Smooth muscle cell (in vitro differentiated cells): ENCODE data around the gene SLC25A46. TPM values are rescaled to one million over a fixed set of nuclear protein-coding genes. Genes with fewer than 3 reads are reported as not detected.
"Not testable (repeated sequence)": the region's sequence is repeated elsewhere in the genome, so short reads cannot be mapped to it uniquely, and the experiment has no call there.

Source experiments
- DNase-seq: peaks from one replicate; lab custom pipeline; 2025; ENCODE audit not compliant: unreplicated experiment; lab: John Stamatoyannopoulos, UW
- H2AFZ ChIP-seq: fragments of 200-600 bp; sonication (generic); 2 replicates; pipeline ENCODE4 v1.6.0; 2016; ENCODE audit warnings: antibody characterized with exemption, low read depth, mild to moderate bottlenecking
- H3F3A ChIP-seq: fragments of 200-600 bp; sonication (generic); 2 replicates; pipeline ENCODE4 v1.6.0; 2017; ENCODE audit warnings: antibody characterized with exemption, low read depth
- H3K27ac ChIP-seq: fragments of 200-600 bp; sonication (generic); 2 replicates; pipeline ENCODE4 v1.5.1; 2016; ENCODE audit warnings: low read depth, mild to moderate bottlenecking
- H3K27me3 ChIP-seq: fragments of 200-600 bp; sonication (generic); 2 replicates; pipeline ENCODE4 v1.6.1; 2016; ENCODE audit warnings: low read depth, mild to moderate bottlenecking
- H3K36me3 ChIP-seq: fragments of 200-600 bp; sonication (generic); 2 replicates; pipeline ENCODE4 v1.5.1; 2016; ENCODE audit warnings: low read depth
- H3K4me1 ChIP-seq: fragments of 200-600 bp; sonication (generic); 2 replicates; pipeline ENCODE4 v1.5.1; 2016; ENCODE audit warnings: low read depth
- H3K4me2 ChIP-seq: fragments of 200-600 bp; sonication (generic); 2 replicates; pipeline ENCODE4 v1.6.0; 2016; ENCODE audit warnings: mild to moderate bottlenecking
- H3K4me3 ChIP-seq: fragments of 200-600 bp; sonication (generic); 2 replicates; pipeline ENCODE4 v1.5.1; 2016; ENCODE audit warnings: mild to moderate bottlenecking
- H3K79me2 ChIP-seq: fragments of 200-600 bp; sonication (generic); 2 replicates; pipeline ENCODE4 v1.6.0; 2016; ENCODE audit warnings: low read depth, mild to moderate bottlenecking
- H3K9ac ChIP-seq: fragments of 200-600 bp; sonication (generic); 2 replicates; pipeline ENCODE4 v1.6.0; 2016; ENCODE audit warnings: low read depth
- H3K9me3 ChIP-seq: fragments of 200-600 bp; sonication (generic); replicated peaks from 2 replicates; pipeline ENCODE4 v1.5.1; 2016; ENCODE audit warnings: low read depth
- H4K20me1 ChIP-seq: fragments of 200-600 bp; sonication (generic); 2 replicates; pipeline ENCODE4 v1.6.0; 2016; ENCODE audit warnings: low read depth
- CTCF ChIP-seq: fragments of 200-600 bp; sonication (generic); IDR thresholded peaks from 2 replicates; pipeline ENCODE4 v1.5.1; 2017; ENCODE audit warnings: borderline replicate concordance, mild to moderate bottlenecking, antibody characterized with exemption; ENCODE audit not compliant: insufficient read depth, poor library complexity, severe bottlenecking
- WGBS: methylation state at CpG from one replicate; pipeline ENCODE4 v1.1.7; 2016; ENCODE audit warnings: low lambda C conversion rate; 5-methylcytosine and 5-hydroxymethylcytosine counted together
- polyA plus RNA-seq: library from polyadenylated mRNA; unstranded; fragments of >200 nt; fragmentation: Nextera tagmentation; extraction: Ambion mirVana; gene quantifications from 2 replicates; pipeline ENCODE4 v1.2.1, GENCODE V29; 2016
- total RNA-seq: library from RNA; depleted of rRNA; stranded (reverse); fragments of >200 nt; gene quantifications from 2 replicates; pipeline ENCODE4 v1.2.3, GENCODE V29; 2014

Gene SLC25A46
- total RNA-seq (57.6 and 58.3 TPM in 2 replicates), polyA plus RNA-seq (15.7 and 22.4 TPM in 2 replicates)

- Histone ChIP-seq H3K36me3 (no peaks in the 10 kb centered on the region), H3K27me3 (peaks cover 13% of the 10 kb centered on the region), H3F3A (no peaks in the 10 kb centered on the region), H3K4me3 (peak within 1 kb of the TSS; percentile 74), H3K4me2 (peak within 1 kb of the TSS; percentile 91), H3K79me2 (peaks cover 45% of the 10 kb centered on the region), H2AFZ (peak within 1 kb of the TSS; percentile 99), H3K9me3 (no peaks in the 10 kb centered on the region), H3K27ac (peak within 1 kb of the TSS; percentile 52), H4K20me1 (no peaks in the 10 kb centered on the region), H3K9ac (peak within 1 kb of the TSS; percentile 77), H3K4me1 (peaks cover 10% of the 10 kb centered on the region)
- DNase-seq = peak; percentile 45
- WGBS = under 1% methylated on average over 51 of the region's 62 CpGs
- TF ChIP-seq CTCF = no peak
Measured at GRCh38 chr5:110738812-110739651, at the start of gene SLC25A46. TSS of gene SLC25A46 (plus strand) at chr5:110739007. CDS start at chr5:110739120, 113 bp downstream.

- not testable (repeated sequence) for H3K79me2 ChIP-seq
Measured at GRCh38 chr5:110690587-110690986, 48.2 kb upstream of the SLC25A46 start.

GRCh38 chr5:110692669-110693068 lies 46.1 kb upstream of the SLC25A46 start:
- 81% methylated on average over 5 of the region's 5 CpGs for WGBS
- not testable (repeated sequence) for DNase-seq

More at GRCh38 chr5:110690587-110690986, 48.2 kb upstream of the SLC25A46 start:
- DNase-seq, H4K20me1 ChIP-seq, H3K27ac ChIP-seq, H3K27me3 ChIP-seq, H3F3A ChIP-seq, H3K4me1 ChIP-seq, H3K4me2 ChIP-seq, H2AFZ ChIP-seq, H3K9me3 ChIP-seq, H3K36me3 ChIP-seq, H3K9ac ChIP-seq, H3K4me3 ChIP-seq: not testable (repeated sequence)
- 100% methylated on average over 1 of the region's 1 CpG for WGBS

GRCh38 chr5:110702300-110702699 lies 36.5 kb upstream of the SLC25A46 start:
- Histone ChIP-seq H3K4me1 (no peaks in the 10 kb centered on the region), H3K4me3 (no peak overlapping the region), H3F3A (no peaks in the 10 kb centered on the region), H3K27ac (no peak overlapping the region), H3K27me3 (no peaks in the 10 kb centered on the region), H3K79me2 (no peaks in the 10 kb centered on the region), H4K20me1 (no peaks in the 10 kb centered on the region), H3K4me2 (no peak overlapping the region), H2AFZ (no peak overlapping the region), H3K9ac (no peak overlapping the region), H3K36me3 (no peaks in the 10 kb centered on the region), H3K9me3 (no peaks in the 10 kb centered on the region)
- 61% methylated on average over 1 of the region's 1 CpG for WGBS
- no peak for DNase-seq
- TF ChIP-seq CTCF = no peak

More at GRCh38 chr5:110692669-110693068, 46.1 kb upstream of the SLC25A46 start:
- H3K4me2 ChIP-seq, H3K9me3 ChIP-seq, H3K36me3 ChIP-seq, H3K4me3 ChIP-seq, H3K27ac ChIP-seq, H3K9ac ChIP-seq, H3K27me3 ChIP-seq, H3K79me2 ChIP-seq, H3K4me1 ChIP-seq, H3F3A ChIP-seq, H2AFZ ChIP-seq, H4K20me1 ChIP-seq: not testable (repeated sequence)
